Measurements from ENCODE around the gene TNFRSF1B. TPM values are rescaled to one million over a fixed set of nuclear protein-coding genes. Genes with fewer than 3 reads are reported as not detected.

The TNFRSF1B gene
- total RNA-seq, 2 experiments from 2014 or later, result 202 to 206 TPM

DNA sequence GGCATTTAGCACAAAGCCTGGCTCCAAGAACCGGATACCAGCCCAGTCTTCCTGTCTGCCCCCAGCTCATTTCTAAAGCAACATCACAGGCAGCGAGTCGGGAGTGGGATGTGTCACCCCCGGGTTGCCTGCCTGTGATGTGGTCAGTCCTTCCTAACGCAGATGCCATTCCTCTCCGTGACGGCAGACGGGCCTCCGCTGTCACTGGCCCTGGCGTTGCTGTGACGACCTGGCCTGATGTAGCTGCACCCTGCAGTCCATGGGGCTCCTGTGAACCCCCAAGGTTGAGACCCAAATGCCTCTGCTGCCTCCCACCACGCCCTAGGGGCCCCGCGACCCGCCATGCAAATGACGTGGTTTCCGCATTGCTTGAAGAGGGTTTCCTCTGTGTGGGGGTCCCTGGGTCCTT, 12.3 kb downstream of the TNFRSF1B start:
- CTCF ChIA-PET, result interaction anchor here (1.0 to 2.8 kb wide), 10 partner anchors 10 to 112 kb away, joined by 3 to 24 read pairs (median 6); no protein-coding TSS in a partner anchor
- POLR2A ChIA-PET, result interaction anchor here (1.1 to 3.2 kb wide), 5 partner anchors 12 to 271 kb away, joined by 3 to 25 read pairs (median 7); partner anchors contain the start of gene TNFRSF1B

DNA sequence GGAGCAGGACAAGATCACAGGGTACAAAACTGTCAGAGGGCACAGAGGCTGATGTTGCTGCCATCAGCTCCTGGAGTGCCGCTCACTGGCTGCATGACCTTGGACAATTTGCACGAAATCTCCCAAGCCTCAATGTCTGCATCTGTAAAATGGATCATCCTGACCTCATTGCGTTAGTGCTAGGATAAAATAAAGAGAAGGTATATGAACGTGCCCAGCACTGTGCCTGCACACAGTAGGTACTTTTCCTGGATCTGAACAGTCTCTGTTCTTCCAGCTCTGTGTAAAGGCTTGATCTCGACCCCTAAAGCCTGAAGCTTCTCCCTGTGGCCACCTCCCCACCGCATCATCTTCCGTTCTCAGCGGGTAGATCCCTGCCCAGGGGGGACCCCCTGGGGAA, 12.9 kb downstream of the TNFRSF1B start:
- POLR2A ChIA-PET, result interaction anchor here (1.9 to 3.2 kb wide), 2 partner anchors 13 to 24 kb away, joined by 6 to 25 read pairs; partner anchors contain the start of gene TNFRSF1B
- CTCF ChIA-PET, result interaction anchor here (1.4 to 2.8 kb wide), 5 partner anchors 9 to 60 kb away, joined by 3 to 24 read pairs (median 3); no protein-coding TSS in a partner anchor

DNA sequence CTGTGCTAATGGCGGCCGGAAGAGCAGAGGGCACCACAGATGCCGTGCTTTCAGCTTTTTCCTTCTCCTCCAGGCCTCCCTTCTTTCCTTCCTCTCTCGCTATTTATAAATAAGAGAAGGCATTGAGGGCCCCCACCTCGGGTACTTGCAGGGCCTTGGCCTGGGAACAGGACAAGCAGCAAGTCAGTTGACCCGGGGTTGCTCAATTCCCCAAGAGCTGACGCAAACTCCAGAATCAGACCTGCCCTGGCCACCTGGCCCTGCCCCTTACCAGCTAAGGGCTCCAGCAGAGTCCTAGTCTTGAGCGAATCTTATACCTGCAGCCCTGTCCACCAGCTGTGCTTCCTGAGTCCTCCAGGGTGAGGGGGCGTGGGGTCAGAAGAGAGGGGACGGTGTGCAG, 13.5 kb downstream of the TNFRSF1B start:
- ChIA-PET CTCF (interaction anchor here (1.4 kb wide), 1 partner anchor 56 kb away, joined by 4 read pairs; no protein-coding TSS in a partner anchor), POLR2A (no interaction called here)

DNA sequence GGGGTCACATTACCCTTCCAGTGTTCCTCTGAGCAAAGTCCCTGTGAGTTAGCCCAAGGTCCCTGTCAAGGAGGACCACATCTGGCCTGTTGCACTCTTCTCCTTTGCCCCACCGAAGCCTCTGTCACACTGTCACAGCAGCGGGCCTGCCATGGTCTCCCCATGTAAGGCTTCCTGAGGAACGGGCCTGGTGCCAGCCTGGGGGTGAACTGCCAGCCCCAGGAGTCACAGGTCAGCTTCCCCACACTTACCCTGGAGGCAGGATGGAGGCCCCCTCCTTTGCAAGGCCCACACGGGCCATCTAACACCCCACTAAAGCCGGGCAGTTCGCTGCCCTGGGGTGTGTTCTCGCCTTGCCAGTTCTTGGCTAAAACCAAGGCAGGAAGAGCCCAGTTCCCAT, 14.1 kb downstream of the TNFRSF1B start:
- CTCF ChIA-PET, result interaction anchor here (1.4 kb wide), 1 partner anchor 57 kb away, joined by 4 read pairs; no protein-coding TSS in a partner anchor

DNA sequence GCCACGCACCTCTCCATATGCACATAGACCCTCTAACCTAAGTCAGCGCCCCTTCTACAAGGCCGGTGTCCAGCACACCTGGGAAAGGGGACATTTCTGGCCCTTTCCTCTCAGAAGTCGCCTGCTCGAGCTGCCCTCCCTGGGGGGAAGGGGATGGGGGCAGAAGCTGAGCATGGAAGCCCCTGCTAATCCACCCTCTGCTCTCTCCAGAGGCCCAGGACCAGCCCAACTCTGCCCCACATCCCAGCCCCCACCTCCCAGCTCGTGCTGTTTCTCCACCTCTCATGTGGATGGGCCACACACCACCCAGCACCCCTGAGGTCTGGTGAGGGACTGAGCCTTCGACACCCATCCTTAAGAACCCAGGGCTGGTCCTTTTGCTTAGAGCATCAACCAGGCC, 14.8 kb downstream of the TNFRSF1B start:
- POLR2A ChIA-PET, result no interaction called here
- CTCF ChIA-PET, result interaction anchor here (1.2 to 1.3 kb wide), 3 partner anchors 10 to 57 kb away, joined by 3 to 7 read pairs (median 5); no protein-coding TSS in a partner anchor

More for the DNA sequence above, 14.1 kb downstream of the TNFRSF1B start:
- POLR2A ChIA-PET, result no interaction called here

DNA sequence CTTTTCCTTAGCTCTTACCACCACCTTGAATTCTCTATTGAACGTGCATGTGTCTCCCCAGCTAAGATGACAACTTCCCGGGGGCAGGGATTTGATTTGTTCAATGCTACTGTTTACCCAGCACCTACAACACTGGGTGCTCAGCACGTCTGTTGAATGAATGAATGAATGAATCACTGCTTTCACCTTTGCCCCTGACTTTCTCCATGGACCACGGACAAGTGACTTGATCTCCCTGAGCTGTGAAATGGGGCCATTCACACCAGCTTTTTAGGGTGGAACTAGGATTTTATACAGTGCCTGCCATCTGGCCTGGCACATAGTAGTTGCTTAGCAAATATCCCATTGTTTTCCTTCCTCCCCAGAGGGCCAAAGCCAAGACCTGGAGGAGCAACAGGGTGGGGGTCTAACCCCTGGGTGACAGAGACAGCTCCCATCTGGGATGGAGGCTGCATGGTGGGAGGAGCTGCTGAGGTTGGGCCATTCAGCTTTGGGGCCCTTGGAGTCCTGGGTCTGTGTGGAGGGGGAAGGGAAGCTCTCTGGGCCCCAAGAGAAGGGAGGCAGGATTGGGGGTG, 15.7 kb downstream of the TNFRSF1B start:
- CTCF ChIA-PET, result interaction anchor here (1.0 to 1.3 kb wide), 5 partner anchors 11 to 58 kb away, joined by 3 to 7 read pairs (median 3); no protein-coding TSS in a partner anchor
- POLR2A ChIA-PET, result interaction anchor here (0.7 kb wide), 1 partner anchor 13 kb away, joined by 3 read pairs; no protein-coding TSS in a partner anchor

DNA sequence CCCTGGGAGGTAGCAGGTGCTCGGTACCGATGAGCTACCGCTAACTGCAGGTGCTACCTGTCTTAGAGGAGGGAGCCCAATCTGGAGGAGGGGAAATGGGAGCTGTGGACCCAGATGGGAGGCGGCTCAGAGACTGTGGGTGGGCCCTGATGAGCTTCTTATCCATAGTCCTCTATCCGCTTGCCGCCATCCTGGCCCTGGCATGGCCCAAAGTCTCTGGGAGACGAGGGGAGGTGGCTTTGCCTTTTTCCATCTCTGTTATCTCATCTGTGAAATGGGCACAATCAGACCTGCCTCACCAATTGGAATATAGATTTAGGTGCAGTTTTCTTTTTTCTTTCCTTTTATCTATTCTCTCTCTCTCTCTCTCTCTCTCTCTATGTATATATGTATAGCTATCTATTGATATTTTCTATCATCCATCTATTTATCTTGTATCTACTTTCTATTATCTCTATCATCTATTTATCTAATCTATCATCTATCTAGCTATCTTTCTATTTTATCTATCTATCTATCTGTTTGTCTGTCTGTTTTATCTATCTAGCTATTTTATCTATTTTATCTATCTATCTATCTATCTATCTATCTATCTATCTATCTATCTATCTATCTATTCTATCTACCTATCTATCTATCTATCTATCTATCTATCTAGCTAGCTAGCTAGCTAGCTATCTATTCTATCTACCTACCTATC, 16.5 kb downstream of the TNFRSF1B start:
- ChIA-PET CTCF (interaction anchor here (1.0 kb wide), 2 partner anchors 22 to 34 kb away, joined by 3 read pairs; no protein-coding TSS in a partner anchor), POLR2A (interaction anchor here (0.7 kb wide), 1 partner anchor 294 kb away, joined by 3 read pairs; no protein-coding TSS in a partner anchor)

DNA sequence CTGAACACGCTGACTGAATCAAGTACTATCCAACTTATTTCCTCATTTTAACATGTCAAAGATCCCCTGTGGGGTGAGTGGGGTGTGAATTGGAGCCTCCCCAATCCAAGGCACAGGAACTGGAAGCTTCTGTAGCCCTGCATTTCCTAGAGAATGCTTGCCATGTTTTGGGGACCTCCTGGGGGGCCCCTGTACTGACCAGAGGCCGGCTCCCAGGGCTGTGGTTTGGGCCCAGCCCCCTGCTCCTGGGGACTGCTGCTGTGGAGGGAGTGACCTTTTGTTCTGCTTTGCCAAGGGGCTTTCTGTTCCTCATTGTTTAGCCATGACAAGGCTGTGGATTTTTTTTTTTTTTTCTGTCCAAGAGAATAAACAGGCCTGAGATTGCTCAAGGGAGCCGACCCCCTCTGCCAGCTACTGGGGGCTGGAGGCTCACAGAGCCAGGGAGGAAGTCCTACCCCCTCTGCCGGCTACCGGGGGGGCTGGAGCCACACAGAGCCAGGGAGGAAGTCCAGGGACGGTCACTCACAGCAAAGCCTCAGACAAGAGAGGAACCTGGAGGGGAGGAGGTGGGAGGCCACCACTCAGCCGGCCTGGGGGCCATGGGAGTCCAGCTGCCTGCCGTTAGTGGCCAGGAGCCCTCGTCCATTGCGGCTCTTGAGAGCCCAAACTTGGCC, 17.4 kb downstream of the TNFRSF1B start:
- ChIA-PET CTCF (no interaction called here), POLR2A (interaction anchor here (0.7 kb wide), 1 partner anchor 293 kb away, joined by 3 read pairs; no protein-coding TSS in a partner anchor)

DNA sequence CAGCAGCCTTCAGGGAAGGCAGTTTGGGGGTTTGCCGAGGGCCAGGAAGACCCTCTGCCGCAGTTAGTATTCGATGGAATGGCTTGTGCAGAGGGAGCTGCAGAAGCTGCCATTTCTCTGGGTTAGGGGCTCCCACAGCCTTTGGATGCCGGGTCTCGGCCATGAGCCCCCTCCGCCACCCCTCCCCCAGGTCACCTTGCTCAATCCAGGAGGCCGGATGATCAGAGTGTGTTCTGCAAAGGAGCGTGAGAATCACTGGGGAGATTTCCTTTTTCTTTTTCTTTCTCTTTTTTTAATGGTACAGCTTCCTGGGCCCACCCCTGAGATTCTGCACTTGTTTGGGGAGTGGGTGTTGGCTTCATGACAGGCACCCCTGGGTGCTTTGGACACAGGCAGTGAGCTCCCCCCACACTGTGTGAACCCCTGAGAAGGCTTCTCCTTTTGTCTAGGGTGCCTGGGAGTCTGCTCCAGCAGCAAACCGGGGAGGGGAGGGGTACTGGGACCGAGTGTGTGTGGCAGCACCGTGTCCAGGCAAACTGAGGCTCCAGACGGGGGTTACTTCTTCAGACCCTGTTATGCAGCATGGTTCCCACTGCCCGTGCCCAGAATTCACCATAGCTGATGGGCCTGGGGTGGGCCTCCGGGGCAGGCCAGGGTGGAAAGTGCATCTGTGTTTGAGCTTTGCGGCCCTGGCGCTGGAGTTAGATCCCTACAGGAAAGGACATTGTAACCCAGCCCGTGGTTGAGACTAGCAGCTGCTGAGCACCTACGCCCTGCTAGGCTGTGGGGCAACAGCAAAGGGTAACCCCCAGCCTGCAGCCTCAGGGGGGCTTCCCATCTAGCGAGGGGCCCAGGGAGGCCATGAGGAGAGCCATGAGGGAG, 18.5 kb downstream of the TNFRSF1B start:
- ChIA-PET POLR2A (no interaction called here), CTCF (interaction anchor here (2.1 kb wide), 1 partner anchor 61 kb away, joined by 7 read pairs; no protein-coding TSS in a partner anchor)

DNA sequence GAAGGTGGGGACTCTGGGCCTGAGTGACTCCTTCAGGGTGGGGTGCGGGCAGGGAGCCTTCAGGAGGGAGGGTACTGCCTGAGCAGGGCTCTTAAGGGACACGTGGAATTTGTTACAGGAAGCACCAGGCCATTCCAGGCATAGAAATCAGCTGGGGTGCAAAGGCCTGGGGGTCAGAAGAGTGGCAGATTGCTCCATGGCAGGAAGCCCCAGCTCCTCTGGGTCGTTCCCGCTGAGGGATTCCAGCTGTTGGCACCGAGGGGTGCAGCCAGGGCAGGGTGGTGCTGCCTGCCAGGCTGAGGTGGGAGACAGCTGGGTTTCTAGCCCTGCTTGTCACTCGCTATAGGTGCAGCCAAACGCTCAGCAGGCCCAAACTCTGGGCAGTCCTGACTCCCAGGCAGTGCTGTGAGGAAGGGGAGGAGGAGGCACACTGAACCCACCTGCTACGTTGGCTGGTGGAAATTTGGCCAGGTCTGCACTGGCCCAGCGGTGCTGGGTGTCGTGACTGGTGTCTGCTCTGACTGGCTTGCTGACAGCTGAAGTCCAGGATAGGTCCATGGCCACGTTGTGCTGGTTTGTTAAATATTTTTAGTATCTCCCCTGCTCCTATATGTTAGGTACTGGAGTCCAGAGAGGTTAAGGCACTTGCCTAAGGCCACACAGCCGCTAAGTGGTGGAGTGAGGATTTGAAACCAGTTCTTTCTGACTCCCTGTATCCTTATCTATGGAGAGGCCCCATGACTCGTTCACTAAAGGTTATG, 19.3 kb downstream of the TNFRSF1B start:
- ChIA-PET CTCF (interaction anchor here (2.1 kb wide), 1 partner anchor 61 kb away, joined by 7 read pairs; no protein-coding TSS in a partner anchor), POLR2A (interaction anchor here (1.4 kb wide), 1 partner anchor 8 kb away, joined by 4 read pairs; no protein-coding TSS in a partner anchor)

DNA sequence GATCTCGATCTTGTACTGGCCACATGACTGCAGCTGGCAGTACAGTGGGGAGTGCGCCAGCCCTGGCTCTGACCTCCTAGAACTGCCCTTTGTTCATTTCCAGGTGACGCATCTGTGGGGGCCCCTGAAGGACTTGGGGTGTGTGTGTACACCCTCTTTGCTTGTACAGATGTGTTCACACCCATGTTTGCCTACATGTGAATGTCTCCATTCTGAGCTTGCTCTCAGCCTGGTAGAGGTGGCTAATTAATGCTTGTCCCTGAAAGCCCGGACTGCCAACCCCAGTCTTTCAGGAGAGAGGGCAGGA, 19.8 kb downstream of the TNFRSF1B start:
- POLR2A ChIA-PET, result interaction anchor here (1.4 kb wide), 1 partner anchor 9 kb away, joined by 4 read pairs; no protein-coding TSS in a partner anchor

DNA sequence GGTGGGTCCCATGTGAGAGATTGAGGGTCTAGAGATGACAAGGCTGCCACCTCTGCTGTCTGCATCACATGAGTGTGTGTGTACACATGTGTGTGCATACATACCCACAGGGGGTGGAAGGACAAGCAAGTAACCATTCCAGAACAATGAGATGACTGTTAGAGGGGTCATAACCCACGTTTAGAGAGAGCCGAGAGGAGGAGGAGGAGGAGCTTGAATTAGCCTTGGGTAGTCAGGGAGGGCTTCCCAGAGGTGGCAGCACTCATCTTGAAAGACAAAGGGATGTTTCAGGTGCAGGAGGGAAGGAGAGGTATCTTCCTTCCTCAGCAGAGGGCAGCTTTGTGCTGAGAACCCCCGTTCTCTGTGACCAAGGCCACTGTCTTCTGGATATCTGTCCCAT, 21.3 kb downstream of the TNFRSF1B start:
- POLR2A ChIA-PET, result no interaction called here
- CTCF ChIA-PET, result interaction anchor here (1.1 to 1.2 kb wide), 3 partner anchors 9 to 63 kb away, joined by 3 to 4 read pairs (median 3); no protein-coding TSS in a partner anchor

More for the DNA sequence above, 19.8 kb downstream of the TNFRSF1B start:
- CTCF ChIA-PET, result interaction anchor here (0.5 to 2.1 kb wide), 2 partner anchors 62 to 402 kb away, joined by 3 to 7 read pairs; no protein-coding TSS in a partner anchor

DNA sequence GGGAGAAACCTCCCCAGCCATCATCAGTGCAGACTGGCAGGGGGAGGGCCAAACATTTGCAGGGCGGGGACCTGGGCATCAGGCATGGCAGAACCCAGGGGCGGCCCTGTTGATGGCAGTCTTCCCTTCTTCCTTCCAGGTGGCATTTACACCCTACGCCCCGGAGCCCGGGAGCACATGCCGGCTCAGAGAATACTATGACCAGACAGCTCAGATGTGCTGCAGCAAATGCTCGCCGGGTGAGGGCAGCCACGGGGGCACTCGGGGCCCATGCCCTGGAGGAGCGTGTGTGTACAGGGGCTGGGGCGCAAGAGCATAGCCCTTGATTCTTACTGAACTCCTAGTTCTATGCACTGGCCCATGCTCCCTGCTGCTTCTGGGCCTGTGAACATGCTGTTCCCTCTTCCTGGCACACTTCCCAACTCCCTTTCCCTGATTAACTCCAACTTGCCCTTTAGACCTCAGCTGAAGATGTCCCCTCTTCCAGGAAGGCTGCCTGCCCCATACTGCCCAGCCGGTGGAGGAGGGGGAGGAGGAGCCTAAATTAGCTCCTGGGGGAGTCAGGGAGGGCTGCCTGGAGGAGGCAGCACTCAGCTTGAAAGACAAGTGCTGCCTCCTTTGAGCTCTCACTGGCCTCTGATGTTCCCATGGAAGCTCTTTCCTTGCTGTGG, 22.0 kb downstream of the TNFRSF1B start:
- POLR2A ChIA-PET, result no interaction called here
- CTCF ChIA-PET, result interaction anchor here (1.2 to 2.4 kb wide), 2 partner anchors 10 to 64 kb away, joined by 3 to 8 read pairs; no protein-coding TSS in a partner anchor

DNA sequence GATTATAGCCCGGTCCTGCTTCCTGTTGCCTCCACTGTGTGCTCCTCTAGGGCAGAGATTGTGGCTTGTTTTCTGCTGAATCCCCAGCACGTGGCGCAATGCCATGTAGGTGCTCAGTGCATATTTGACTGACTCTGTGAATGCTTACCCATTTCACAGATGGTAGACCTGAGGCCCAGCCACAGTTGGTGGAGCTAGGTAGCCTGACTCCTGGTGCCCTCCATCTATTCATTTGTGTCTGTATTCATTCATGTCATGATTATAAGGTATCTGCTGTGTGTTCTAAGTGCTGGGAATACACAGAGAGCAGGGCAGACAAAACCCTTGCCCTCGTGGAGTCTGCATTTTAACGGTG, 22.5 kb downstream of the TNFRSF1B start:
- ChIA-PET POLR2A (no interaction called here), CTCF (interaction anchor here (1.2 to 2.4 kb wide), 2 partner anchors 11 to 65 kb away, joined by 3 to 8 read pairs; no protein-coding TSS in a partner anchor)

DNA sequence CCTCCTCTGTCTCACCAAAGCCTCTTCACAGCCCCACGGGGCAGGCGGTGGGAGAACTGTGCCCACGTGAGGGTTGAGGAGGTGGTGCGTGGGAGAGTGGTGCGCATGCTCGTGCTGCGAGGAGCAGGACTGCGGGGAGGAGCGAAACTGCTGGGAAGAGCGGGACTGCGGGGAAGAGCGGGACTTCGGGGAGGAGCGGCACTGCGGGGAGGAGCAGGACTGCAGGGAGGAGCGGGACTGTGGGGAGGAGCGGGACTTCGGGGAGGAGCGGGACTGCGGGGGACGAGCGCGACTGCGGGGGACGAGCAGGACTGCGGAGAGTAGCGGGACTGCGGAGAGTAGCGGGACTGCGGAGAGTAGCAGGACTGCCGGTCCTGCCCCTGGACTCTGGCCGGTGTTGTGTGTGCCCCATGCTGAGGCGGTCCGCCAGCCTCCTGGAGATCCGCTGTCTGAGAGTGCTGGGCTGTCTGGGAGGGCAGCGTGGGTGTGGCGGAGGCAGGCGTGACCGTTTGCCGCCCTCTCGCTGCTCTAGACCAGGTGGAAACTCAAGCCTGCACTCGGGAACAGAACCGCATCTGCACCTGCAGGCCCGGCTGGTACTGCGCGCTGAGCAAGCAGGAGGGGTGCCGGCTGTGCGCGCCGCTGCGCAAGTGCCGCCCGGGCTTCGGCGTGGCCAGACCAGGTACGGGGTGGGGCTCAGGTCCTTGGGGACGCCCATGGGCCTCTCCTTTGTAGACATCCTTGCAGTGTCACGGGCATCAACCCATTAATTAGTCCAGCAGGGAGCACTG, 24.6 kb downstream of the TNFRSF1B start:
- CTCF ChIA-PET, result interaction anchor here (0.9 to 2.4 kb wide), 3 partner anchors 13 to 67 kb away, joined by 3 to 8 read pairs (median 4); no protein-coding TSS in a partner anchor
- POLR2A ChIA-PET, result interaction anchor here (0.6 to 0.8 kb wide), 2 partner anchors 12 to 206 kb away, joined by 3 to 7 read pairs; no protein-coding TSS in a partner anchor

DNA sequence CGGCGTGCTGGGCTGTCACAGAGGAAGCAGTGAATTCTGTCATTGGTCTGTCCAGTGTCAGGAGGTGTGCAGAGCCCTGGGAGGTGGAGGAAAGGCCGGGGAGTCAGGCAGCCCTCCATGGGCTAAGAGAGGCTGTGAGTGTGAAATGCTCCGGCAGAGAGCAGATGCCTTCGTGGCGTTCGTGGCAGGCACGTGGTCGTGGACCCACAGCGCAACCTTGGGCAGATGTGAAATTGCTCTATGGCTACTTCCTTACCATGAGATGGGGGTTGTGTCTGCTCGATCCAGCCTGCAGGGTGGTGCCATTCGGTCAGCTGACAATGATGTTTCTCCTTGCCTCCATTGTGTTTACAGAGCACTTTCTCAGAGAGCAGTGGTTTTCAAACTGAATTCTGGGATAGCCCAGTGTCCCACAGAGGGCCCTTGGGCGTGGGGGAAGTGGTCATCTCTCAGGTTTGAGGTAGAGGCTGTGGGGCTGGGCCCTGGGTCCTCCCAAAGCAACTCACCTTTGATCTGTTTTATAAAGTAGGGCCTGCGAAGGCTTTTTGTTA, 27.9 kb downstream of the TNFRSF1B start:
- CTCF ChIA-PET, result interaction anchor here (1.4 kb wide), 1 partner anchor 70 kb away, joined by 4 read pairs; no protein-coding TSS in a partner anchor
- POLR2A ChIA-PET, result no interaction called here

Data from activated CD8-positive, alpha-beta memory T cell treated with anti-CD3 and anti-CD28 coated beads for 36 hours (primary cell).